IPS-NIHi7 (cell line): Measurements from ENCODE around the gene DSTYK.
"Not testable (repeated sequence)": the region's sequence is repeated elsewhere in the genome, so short reads cannot be mapped to it uniquely, and the experiment has no call there.

ENCODE experiments used
- DNase-seq: peaks from one replicate; pipeline ENCODE4 v3.0.0; 2012; ENCODE audit warnings: mixed read lengths; ENCODE audit errors: extremely low spot score

Gene DSTYK

DNA sequence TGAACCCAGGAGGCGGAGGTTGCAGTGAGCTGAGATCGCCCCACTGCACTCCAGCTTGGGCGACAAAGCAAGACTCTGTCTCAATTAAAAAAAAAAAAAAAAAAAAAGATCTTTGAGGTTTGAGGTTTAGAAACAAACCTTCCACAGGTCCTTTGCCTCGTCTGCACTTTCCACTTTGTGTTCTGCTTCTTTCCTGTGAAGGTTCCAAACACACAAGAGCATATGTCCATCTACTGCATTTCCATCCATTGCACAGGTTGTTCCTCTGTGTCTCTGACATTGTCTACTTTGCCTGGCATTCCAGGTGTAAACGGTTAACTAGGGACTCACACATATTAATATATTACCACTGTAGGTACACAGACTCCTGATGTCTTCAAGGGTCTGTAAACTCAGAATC, 40.1 kb downstream of the DSTYK start:
- no peak for DNase-seq

DNA sequence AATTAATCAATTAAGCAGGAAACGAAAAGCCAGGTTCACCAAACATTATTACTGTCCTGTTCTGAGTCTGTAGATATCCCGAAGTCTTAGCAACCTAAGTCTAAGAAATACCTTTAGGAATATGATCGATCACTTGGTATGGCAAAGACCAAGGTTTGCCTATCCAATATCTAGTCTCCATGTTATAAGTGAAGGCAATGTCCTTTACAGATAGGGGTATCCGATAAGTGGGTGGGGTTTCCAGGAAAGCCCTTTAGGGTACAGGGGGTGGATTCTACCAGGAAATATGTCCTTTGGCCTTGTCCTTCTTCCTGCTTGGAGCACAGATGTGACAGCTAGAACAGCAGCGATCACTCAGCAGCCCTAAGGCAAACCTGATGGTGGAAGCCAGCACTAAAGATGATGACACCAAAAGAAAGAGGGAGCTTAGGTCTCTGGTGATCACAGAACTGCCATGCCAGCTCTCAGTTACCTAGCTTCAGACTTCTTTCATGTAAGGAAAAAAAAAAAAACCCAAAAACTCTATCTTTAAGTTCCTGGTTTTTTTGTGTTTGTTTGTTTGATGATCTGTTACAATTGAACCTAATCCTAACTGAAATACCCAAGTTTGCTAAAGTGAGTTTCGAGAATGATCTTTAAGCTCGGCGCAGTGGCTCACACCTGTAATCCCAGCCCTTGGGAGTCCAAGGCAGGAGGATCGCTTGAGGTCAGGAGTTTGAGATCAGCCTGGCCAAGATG, 40.8 kb downstream of the DSTYK start:
- no peak for DNase-seq

DNA sequence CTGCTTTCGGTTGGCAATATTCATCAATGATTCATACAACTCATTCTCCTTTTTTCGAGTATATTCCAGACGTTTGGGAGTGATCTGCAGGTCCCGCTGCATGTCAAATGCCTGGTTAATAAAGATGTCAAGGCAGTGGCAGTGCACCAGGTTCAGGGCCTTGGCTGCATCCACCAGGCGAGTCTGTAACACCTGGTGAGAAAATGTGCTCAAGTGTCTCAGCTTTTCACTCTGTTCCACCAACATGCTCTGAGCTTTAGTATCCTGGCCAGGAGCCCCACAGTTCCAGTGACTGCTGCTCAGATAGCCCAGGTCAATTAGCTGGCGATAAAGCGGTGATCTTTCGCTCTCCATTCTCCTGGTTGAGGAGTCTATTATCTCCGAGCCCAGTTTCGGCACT, 42.3 kb downstream of the DSTYK start:
- DNase-seq = no peak

DNA sequence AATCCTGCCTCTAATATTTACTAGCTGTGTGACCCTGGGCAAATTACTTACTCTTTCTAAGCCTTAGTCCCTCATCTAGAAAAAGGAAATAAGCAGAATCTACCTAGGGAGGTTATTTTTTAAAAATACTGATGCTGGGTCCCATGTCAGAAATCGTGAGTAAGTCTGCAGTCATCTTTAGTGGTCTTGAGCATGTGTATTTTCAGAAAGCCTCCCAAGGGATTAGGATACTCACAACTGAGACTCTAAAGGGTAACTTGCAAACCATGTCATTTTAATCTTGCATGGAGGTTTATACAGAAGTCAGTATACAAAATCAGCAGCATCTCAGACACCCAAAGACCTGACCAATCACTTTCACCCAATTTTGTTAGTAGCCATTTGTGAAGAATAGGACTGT, 43.2 kb downstream of the DSTYK start:
- DNase-seq = no peak

DNA sequence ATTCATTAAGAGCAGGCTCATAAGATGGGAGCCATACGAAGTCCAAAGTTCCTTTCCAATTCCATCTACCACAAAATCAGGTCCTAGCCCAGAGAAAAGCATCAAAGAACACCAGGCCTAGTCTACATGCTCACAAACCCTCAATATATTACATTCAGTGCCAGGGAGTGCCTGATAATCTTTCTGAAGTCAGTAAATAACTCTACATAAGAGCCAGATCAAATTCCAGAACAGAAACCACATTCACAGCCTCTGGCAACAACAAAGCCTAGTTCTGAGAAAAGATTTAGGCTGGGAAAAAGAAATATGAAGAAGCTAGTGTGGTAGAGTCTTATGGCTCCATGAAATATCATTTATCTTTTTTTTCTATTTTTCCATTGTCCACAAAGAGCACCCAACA, 49.2 kb downstream of the DSTYK start:
- no peak for DNase-seq

DNA sequence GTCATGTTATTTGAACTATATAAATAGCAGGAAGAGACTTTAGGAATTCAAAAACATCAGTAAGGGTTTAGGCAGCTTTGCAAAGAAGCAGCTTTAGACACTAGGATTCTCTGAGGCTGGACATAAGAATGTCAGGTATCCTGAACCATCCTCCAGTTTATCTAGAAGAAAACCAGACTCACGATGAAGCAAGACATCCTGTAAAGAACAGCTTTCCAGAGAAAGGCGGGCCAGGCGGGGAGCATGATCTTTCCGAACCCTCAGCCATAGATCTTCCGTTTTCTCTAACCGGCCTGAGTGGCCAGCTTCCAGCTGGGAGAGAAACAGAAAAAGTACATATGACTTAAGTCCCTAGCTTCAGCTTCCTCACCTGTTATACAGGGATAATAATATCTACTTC, 50.4 kb downstream of the DSTYK start:
- DNase-seq = no peak

DNA sequence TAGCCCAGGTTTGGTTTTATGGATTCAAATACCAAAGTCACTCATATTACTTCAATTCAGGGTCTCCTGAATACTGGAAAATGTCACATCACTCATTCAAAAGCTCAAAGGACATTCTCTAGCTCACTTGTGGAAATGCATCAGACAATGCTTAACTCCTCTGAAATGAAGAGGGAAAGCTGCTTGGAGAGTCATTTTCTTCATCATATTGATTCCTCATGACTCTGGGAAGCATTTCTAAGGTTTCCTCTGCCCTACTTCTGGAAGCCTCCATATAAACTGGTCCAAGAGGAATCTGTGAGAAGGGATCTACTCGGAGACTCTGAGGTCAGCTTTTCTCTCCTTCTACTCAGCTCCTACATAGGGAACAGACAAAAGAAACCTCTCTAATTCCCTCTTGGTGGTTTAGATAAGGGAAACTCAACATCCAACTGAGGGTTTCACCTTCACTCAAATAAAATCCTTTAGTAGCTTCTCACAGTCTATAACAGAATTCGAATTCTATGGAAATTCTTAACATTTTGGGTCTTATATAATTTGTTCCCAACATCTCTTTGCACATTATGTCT, 53.4 kb downstream of the DSTYK start:
- no peak for DNase-seq

DNA sequence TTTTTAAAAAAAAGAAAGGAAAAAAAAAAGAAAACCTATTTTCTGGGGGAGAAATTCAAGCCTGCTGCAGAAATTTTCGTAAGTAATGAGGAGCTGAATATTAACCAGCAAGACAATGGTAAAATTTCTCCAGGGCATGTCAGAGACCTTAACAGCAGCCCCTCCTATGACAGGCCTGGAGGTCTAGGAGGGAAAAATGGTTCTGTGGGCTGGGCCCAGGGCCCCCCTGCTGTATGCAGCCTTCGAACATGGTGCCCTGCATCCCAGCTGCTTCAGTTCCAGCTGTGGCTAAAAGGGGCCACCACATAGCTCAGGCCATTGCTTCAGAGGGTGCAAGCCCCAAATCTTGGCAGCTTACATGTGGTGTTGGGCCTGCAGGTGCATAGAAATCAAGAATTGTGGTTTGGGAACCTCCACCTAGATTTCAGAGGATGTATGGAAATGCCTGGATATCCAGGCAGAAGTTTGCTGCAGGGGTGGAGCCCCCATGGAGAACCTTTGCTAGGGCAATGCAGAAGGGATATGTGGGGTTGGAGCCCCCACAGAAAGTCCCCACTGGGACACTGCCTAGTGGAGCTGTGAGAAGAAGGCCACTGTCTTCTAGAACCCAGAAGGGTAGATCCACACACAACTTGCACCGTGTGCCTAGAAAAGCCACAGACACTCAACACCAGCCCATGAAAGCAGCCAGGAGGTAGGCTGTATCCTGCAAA, 55.7 kb downstream of the DSTYK start:
- DNase-seq = not testable (repeated sequence)

DNA sequence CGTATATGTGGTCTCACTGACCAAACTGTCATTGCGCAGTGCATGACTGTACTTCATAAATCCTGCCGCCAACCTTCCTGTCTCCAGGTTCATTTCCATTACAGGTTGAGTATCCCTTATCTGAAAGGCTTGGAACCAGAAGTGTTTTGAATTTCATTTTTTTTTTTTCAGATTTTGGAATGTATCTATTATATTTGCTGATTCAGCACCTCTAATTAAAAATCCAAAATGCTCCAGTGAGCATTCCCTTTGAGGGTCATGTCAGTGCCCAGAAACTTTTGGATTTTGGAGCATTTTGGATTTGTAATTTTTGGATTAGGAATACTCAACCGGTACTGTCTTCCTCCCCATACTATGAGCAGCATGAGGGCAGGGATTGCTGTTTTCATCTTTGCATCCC, 59.0 kb downstream of the DSTYK start:
- DNase-seq = no peak

DNA sequence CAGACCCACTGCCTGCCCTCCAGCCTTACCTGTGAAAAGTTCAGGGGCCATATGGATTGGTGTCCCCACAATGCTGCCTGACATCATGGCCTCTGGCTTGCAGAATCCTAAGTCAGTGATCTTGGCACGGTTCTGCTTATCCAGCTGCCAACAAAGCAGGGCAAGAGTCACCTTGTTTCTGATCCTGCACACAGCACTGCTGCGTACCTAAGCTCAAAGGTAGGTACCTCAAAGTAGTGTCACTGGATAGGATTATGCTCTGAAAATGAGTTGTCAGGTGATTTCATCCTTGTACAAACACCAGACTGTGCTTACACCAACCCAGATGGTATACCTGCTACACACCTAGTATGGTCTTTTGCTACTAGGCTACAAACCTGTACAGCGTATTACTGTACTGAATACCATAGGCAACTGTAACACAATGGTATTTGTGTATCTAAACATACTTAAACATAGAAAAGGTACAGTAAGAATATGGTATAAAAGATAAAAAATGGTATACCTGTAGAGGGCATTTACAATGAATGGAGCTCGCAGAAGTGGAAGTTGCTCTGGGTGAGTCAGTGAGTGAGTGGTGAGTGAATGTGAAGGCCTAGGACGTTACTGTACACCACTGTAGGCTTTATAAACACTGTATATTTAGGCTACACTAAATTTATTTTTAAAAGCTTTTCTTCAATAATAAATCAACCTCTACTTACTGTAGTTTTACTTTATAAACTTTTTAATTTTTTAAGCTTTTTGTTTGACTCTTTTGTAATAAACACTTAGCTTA, 60.7 kb downstream of the DSTYK start:
- no peak for DNase-seq

DNA sequence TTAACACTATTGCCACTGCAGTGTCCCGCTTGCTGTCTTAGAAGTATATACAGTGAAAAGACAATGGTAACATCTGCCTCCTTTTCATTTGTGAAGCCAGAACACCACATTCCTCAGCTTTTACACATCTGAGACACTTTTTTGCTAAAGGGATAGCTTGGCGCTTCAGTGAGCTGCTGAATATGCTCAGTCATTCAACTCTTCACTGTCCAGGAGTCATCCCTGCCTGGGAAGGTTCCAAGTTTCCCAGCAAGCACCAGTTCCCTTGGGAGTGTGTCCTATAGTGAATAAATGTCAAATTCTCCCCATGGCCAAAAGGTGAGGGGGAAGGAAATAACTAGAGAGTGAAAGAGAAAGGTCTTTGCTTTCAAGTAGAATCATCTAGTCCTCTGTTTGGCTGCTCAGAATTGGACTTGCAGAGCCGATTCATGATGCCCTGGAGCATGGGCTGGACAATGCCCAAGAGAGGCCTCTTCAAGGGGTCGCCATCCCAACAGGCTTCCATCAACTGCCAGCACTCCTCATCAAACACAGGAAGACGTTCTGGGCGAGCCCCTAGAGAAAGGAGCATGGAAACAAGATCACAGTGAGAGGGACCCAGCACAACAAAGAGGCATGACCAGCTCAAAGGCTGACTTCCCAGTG, 64.2 kb downstream of the DSTYK start:
- no peak for DNase-seq

DNA sequence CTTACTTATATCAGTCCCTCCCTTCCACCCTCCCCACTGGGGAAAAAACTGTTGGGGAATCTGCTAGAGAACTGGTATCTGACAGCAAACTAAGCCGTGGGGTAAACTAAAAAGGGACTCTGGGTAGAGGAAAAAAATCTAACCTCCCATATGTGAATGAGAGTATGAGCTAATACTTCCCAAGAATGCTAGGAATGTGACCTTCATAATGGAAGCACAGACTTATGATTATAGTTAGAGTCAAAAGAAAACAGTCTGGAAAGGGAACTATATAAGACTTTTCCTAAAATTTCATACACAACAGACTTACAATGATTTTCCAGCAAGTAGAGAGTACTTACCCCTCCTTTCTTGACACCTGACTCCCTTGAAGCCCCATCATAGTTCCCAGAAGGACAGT, 66.8 kb downstream of the DSTYK start:
- DNase-seq = no peak

DNA sequence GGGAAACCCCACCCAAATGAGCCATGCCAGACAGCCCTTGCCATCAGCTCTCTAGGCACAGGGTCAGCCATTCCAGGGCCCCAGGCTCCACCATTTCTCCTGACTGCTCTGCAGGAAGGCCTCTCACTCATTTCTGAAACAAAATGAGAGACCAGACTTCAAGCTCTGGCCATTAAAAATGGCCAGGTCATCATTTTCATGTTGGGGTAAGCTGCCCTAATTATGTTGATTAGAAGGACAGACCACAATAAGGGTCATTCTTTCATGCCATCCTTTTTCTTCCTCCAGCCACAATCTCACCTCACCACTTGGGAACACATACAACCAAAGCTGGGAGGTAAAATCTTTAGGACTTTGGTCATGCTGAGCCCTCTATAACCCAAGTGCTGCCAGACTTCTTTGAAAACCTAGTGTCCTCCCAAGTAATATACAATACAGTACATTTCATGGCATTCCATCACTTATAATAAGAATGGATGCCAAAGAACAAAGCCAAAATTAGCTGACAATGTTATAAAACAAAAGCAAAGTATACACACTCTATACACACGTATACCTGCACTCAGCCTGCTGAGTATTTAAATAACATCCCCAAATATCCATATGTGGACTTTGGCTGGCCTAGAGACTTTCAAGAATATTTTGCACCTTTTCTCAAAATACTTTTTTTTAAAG, 67.3 kb downstream of the DSTYK start:
- no peak for DNase-seq

DNA sequence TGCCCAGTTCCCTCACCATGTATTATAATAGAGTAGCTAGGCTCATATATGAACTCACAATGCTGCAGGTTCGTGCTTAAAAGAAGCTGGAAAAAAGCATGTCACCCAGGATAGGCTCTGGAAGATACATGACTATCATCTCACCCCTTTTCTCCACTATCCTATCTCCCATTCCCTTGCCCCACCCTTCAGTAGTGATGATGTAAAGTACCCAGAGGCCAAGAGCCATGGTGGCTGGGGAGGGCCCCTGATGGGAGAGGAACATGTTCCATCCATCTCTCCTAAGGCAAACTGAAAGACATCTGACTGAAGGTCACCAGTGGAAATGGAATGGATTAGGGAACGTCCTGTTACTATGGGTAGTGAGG, 69.4 kb downstream of the DSTYK start:
- DNase-seq = no peak

DNA sequence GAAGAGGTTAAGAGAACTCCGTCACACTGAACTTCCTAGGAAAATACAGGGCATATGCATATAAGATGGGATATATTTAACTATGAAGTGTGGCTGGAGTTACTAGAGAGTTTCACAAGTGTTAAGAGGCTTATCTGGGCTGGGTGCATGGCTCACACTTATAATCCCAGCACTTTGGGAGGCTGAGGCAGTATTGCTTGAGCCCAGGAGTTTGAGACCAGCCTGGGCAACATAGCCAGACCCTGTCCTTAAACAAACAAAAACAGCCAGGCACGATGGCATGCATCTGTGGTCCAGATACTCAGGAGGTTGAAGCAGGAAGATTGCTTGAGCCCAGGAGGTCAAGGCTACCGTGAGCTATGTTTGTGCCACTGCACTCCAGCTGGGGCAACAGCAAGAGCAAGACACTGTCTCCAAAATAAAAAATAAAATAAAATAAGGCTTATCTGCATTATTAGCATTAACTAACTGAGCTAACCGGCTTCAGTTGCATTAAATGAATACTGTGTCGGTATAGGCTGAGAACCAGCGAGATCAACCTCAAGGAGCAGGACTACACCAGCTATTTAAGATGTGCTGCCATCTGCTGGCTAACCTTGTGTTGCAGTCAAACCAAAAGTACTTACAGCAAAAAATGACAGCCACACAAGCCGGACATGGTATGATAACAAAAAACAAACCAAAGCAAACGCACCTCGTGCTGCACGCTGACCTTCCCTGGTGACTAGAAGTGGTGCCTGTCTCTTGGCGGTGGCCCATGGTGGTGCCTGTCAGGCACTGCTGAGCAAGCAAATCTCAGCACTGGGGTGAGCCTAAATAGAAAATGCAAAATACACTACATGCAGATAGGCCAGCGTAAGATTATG, 70.0 kb downstream of the DSTYK start:
- peak; percentile 85 for DNase-seq

DNA sequence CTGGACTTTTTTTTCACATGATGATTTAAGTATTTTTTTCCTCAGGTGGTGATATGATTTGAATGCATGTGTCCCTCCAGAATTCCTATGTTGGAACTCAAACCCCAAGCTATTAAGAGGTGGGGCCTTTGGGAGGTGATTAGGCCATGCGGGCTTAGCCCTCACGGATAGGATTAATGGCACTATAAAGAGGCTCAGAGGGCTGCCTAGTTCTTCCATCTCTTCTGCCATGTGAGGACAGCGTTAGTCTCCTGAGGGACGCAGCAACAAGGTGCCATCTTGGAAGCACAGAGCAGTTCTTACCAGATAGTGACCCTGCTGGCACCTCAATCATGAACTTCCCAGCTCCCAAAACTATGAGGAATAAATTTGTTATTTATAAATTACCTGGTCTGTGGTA, 71.4 kb downstream of the DSTYK start:
- no peak for DNase-seq

DNA sequence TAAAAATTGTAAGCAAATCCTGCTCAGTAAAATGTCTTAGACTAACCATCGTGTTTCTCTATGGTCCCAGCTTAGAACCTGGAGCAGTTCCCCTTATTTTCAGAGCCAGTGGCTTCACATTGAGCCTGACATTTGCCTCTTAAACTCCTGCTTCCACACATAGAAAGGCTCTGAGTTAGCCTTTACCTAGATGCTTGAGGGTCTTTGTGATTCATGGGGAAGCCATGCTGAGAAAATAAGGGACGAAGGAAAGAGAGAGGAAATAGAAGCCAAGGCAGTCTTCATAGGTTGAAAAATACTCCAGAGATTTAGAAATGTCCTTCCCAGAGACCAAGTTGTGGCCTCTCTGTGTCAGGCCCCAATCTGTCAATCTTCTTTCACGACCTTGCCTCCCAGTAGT, 73.6 kb downstream of the DSTYK start:
- DNase-seq = peak; percentile 36

DNA sequence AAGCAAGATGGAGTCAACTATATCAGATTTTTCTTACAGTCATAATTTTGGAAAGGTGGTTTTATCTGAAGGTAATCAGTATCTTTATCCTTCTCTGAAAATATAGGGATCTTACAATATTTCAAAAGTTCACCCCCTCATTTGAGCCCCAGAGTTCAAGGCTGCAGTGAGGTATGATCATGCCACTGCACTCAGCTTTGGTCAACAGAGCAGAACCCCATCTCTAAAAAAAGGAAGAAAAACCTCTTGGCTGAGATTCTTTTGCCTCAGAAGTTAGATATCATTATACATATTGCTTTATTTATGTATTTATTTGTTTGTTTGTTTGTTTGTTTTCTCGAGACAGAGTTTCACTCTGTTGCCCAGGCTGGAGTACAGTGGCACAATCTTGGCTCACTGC, 78.2 kb downstream of the DSTYK start:
- no peak for DNase-seq

DNA sequence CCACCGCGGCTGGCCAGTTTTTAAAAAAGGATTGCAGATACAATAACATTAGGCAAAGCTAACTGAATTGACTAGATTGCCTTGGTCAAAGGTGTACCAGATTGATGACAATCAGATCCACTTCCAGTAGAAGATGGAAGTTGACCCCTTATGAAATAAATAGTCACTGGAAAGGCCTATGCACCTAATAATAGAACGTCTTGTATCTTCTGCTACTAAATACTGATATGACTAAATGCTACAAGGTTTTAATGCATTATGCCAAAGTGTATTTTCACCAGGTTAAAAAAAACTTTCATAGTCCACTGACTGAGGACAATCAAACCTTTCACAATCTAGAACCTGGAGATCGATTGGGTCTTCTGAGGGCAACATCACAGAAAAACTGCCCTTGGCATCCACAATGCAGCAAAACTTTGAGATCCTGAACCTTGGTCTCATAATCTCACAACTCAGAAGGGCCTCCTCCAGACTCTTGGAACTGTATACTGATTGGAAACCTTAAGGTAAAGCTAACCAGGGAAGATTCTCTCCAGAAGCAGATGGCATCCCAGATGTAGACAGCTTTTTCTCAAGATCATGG, 82.0 kb downstream of the DSTYK start:
- DNase-seq = no peak

DNA sequence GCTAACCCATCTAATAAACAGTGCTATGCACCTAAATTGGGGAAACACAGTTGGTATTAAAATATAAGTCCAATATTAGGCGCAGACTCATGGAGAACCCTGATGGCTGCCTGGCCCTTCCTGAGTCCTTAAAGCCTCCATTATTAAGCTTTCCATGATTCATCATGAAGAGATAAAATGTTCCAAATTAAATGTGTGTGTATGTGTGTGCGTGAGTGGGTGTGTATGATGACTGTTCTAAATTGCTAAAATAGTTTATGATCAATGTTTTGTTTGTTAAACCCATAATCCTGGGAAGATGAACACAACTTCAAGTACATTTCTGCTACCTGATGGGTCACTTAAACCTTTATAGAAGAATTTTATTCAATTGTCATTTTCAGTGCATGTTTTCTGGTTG, 83.5 kb downstream of the DSTYK start:
- DNase-seq = no peak
